ENCODE results near the gene NCR3LG1. TPM values are rescaled to one million over a fixed set of nuclear protein-coding genes. Genes with fewer than 3 reads are reported as not detected.
A peak's percentile ranks its signal among the peaks of the same experiment; 100 is the strongest.

The NCR3LG1 gene
- total and polyA plus RNA-seq, 9 of the 15 experiments (the other 6 are each of a cell fraction or from before 2014, with no cell fraction given) = 4.1 to 39.8 (median 25.1) TPM

GRCh38 chr11:17351510-17352176 lies at the start of gene NCR3LG1 (continued):
- TF ChIP-seq ZNF277 (CRISPR knock-in tag; IDR thresholded peaks at IDR 0.05; ENCODE audit: borderline replicate concordance) (no peak), EGR1 (conservative IDR thresholded peaks at IDR 0.05) (peak; percentile 85), USF1 (CRISPR knock-in tag; IDR thresholded peaks at IDR 0.05) (peak; percentile 72), ZNF263 (CRISPR knock-in tag; IDR thresholded peaks at IDR 0.05; ENCODE audit: borderline replicate concordance) (no peak), TARDBP (IDR thresholded peaks at IDR 0.05) (peak; percentile 37; the same call in 1 of the 2 replicates), ZNF146 (CRISPR knock-in tag; IDR thresholded peaks at IDR 0.05; ENCODE audit: unreplicated experiment) (no peak), RUNX1 (IDR thresholded peaks at IDR 0.05; ENCODE audit: low read depth) (no peak), SIN3B (IDR thresholded peaks at IDR 0.05; ENCODE audit: low read depth) (no peak), HES1 (IDR thresholded peaks at IDR 0.05; ENCODE audit: low read depth) (peak; percentile 90), TOE1 (IDR thresholded peaks at IDR 0.05; ENCODE audit: borderline replicate concordance) (peak; percentile 84; the same call in 1 of the 2 replicates), TOE1 (CRISPR knock-in tag; IDR thresholded peaks at IDR 0.05; ENCODE audit: borderline replicate concordance, low read depth) (no peak), RCOR1 (IDR thresholded peaks at IDR 0.05; ENCODE audit: borderline replicate concordance in 1 of 2, low read depth in 2 of 2, low read length in 2 of 2) (peak in 1 of 2 experiments; percentile 6; a peak in 1 of 4 replicates), ETS1 (conservative IDR thresholded peaks at IDR 0.05; ENCODE audit: control insufficient read depth, low read depth, low read length) (peak; percentile 42; the same call in 1 of the 2 replicates), SAP30 (IDR thresholded peaks at IDR 0.05; ENCODE audit: borderline replicate concordance, insufficient read depth, low read depth, low read length, poor library complexity, severe bottlenecking) (peak; percentile 13), SRSF9 (IDR thresholded peaks at IDR 0.05; ENCODE audit: borderline replicate concordance, low read depth, low read length) (no peak), NR0B1 (IDR thresholded peaks at IDR 0.05; ENCODE audit: partially characterized antibody) (no peak), JUN (IDR thresholded peaks at IDR 0.05; ENCODE audit: borderline replicate concordance, low read depth, low read length) (0 out of 2 replicates have a peak, but pooled peaks have one; percentile 1), JUN (CRISPR knock-in tag; IDR thresholded peaks at IDR 0.05; ENCODE audit: borderline replicate concordance) (no peak), L3MBTL2 (IDR thresholded peaks at IDR 0.05) (peak; percentile 98), NCOA6 (IDR thresholded peaks at IDR 0.05) (no peak), MTF1 (CRISPR knock-in tag; IDR thresholded peaks at IDR 0.05; ENCODE audit: borderline replicate concordance) (no peak)

Measured in K562 (cell line).